Middle frontal gyrus (tissue), 1 donor: ENCODE data around the gene FAM227B.
"Not testable (repeated sequence)": the region's sequence is repeated elsewhere in the genome, so short reads cannot be mapped to it uniquely, and the experiment has no call there.

Source experiments
- DNase-seq: peaks from one replicate; pipeline ENCODE4 v3.0.0-alpha.2; 2015; ENCODE audit warnings: low spot score; ENCODE audit errors: extremely low spot score

The FAM227B gene, protein sequence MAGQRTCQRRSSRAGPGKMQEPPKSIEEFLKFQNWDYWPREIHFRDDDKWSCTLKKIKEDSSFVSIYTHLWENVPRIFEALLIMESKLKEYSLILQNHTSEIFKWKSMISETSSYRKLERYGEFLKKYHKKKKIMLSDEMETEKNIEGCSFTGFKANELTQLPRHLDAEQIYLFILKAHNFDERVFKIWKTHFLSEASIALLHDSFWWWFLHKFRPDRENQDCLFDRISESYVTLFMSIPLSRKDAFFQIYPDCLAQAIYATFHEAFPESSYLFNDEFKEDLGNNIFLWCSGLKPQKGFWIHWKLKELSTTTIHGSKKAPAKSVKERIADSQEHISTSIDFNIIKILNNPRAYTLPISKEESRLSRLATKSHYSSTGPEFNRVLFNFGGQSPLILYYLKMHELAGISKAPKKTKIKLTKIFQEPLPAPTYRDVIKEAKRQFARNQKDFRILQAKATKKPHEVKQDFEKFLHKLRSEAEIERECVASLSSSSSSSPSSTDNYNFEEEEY

DNA sequence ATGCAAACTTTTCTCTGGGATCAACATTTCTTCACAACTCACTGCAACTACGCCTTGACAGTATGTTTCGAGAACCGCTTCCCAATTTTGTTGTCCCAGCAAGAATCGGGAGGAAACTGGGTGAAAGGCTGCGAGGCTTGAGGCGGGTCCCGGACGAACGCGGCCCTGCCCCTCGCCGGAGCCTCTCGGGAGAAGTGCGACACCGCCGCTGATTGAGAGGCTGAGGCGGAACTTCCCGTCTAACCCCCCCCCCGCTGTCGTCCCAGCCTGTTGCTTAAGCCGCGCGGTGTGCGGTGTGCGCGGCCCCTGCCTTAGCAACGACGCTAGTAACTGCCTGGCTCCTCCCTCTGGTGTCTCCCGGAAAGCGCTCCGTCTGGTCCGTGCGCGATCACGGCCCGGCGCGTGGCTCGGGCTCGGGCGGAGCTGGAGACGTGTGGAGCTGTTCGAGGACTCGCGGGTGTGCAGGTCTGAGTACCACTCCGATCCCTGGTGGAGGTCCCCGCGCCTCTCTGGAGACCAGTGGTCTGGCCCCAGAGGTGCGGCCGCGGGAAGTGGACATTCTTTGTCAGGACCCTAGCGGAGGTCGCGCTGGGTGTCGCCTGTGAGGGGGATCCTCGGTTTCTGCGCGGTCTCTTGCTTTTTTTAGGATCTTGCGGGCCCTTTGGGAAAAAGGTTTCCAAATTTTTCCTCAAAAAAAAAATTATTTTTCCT is at the start of gene FAM227B, which contains the start of gene DTWD1:
FAM227B (minus strand) TSS at position 161 of the 711 bp plus-strand sequence. CDS start 5,647 bp downstream, outside the sequence.
DTWD1 (plus strand) TSS at position 391 of the 711 bp plus-strand sequence. CDS start 4,120 bp downstream, outside the sequence.
- peak; percentile 90 for DNase-seq

DNA sequence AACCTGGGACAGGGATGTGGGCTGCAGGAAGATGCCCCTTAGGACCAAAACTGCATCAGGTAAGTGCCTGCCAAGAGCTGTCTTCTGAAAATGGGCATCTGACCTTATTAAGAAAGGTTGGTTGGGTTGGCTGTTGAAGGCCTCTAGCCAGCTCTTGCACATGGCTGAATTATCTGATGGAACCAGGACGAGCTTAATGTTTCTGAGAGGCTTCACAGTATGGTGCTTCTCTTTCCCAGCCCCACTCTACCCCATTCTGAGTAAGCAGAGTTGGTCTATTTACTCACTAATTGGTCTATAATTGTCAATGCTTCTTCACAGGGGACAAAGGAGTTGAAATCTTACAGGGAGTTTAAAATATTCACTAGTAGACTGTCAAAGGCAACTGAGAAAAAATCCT is 48.7 kb upstream of the FAM227B start:
- no peak for DNase-seq

DNA sequence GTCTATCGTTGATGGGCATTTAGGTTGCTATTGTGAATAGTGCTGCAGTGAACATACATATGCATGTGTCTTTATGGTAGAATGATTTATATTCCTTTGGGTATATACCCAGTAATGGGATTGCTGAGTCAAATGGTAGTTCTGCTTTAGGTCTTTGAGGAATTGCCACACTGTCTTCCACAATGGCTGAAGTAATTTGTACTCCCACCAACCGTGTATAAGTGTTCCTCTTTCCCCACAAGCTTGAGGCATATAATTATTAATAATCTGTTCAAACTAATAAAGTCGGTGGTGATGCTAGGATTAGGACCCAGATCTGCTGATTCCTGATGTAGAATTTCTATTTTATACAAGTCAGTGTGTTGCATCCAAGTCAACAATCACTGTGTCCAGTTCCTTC is 45.9 kb upstream of the FAM227B start:
- not testable (repeated sequence) for DNase-seq

DNA sequence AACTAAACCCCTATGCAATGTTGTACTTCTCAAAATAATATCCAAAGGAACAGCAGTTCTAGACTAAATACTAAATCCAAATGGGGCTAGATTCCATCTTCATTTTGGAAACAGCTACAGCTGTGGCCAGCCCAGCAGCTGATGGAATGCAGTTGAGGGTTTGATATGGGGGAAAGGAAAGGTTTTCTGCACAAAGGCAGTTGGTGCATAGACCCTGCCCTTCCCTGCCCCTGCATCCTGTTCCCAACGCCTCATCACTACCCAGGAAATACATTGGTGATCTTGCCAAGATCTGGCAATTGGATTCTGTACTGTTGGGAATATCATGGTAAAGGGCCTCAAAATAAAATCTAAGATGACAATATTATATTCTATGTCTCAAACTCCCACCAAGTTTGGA is 44.1 kb upstream of the FAM227B start:
- no peak for DNase-seq

DNA sequence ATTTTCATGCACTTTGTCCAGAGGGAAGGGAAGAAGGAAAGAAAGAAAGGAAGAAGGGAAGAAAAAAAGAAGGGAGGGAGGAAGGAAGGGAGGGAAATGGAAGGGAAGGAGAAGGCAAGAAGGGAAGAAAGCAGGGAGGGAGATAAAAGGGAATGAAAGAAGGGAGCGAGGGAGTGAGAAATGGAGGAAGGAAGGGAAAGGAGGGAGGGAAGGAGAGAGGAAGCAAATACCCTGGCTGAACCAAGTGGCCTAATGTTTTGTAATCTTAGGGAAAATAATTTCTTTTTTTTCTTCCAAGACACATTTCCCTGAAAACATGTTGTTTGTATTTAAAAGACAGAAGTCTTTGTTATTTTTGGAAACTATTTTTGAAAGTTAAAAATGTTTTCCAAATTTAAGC is 36.1 kb upstream of the FAM227B start:
- no peak for DNase-seq

DNA sequence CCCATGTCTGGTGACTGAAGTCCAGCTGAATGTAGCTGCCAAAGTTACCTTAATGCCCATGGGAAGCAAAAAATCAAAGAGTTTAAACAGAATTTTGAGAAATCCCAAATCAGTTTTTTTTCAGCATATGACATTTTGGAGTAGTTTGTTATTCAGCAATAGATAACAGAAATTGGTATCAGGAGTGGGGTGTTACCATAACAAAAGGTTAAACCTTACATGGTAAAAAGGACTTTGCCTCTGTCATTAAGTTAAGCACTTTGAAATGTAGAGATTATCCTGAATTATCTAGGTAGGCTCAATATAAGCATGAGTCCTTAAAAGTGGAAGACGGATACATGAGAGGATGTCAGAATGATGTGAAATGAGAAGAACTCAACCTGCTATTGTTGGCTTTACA is 32.3 kb upstream of the FAM227B start:
- no peak for DNase-seq

DNA sequence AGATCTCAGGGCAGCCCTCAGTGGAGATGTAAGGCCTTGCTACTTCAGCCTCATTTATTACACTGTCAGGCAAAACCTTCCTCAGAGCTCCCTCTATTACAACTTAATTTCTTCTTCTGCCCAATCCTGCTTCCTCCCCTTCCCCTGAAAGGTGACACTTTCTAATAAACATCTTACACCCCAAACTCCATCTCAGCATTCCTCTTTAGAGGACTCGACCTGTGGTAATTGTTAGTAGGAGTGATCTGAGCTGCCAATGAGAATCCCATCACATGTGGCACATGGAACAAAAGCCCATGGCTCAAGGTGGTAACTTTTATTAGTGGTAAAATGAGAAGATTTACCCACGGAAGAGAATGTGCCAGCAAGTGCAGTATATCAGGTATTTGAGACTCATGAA is 30.1 kb upstream of the FAM227B start:
- DNase-seq, result no peak

DNA sequence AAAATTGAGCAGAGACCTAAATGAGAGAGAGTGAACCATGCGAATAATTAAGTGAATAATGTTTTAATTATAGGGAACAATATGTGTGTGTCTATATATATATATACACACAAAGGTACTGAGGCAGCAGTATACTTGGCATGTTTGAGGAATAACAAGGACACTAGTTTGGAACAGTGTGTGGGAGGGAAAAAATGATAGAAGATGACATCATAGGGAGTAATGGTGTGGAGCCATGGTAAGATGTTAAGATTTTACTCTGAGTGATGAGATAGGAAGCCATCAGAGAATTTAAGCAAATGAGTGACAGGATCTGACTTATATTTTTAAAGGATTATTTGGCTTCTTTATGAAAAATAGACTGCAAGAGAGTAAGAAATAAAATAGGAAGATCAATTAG is 29.4 kb upstream of the FAM227B start:
- no peak for DNase-seq

DNA sequence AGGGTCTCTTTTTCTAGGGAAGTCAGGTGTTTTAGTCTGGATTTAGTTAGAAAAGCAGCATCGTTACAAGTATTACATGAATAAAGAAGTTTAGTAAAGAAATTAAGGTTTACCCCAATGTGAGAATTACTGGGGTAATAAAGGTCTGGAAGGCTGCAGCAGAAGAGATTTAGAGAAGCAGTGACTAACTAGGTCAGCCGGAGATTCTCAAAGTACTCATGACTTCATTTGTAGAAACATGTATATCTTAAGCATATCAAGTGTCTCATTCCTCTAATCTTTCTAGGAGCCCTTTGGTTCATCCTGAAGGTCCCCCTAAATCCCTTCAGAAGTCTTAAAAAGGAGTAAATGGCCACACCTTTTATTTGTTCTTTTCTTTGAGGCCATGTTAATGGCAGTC is 26.3 kb upstream of the FAM227B start:
- no peak for DNase-seq

DNA sequence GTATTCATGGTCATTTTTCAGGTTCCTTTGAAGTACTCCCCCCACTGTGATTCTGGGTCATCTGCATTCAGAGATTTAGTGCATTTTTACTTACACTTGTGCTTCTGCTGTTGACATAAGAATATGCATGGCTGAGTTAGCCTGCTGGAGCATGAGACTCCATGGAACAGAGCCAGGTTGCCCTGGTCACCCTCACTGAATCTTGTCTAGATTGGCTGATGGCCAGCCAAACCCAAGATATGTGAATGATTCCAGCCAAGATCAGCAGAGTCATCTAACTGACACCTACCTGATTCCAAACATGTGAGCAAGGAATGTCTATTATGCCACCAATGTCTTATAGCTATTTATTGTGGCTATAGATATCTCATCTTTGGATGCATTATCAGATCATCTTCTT is 25.3 kb upstream of the FAM227B start:
- no peak for DNase-seq

DNA sequence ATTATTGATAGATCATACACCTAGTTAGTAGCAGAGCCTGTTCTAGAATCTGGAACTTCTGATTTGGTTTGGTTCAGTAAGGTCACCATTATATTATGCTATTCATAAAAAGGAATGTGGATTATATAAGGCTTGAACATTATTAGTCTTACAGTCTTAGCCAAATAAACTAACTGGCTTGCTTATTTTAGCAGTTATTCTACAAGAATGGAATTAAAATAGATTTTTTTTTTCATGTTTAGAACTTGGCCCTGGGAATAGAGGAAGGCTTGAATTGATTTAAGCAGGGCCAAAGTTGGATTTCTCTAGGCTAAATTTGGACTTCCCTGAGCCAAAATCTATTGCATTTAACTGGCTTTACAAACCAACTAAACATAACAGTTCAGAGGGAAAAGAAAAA is 24.7 kb upstream of the FAM227B start:
- DNase-seq, result no peak

DNA sequence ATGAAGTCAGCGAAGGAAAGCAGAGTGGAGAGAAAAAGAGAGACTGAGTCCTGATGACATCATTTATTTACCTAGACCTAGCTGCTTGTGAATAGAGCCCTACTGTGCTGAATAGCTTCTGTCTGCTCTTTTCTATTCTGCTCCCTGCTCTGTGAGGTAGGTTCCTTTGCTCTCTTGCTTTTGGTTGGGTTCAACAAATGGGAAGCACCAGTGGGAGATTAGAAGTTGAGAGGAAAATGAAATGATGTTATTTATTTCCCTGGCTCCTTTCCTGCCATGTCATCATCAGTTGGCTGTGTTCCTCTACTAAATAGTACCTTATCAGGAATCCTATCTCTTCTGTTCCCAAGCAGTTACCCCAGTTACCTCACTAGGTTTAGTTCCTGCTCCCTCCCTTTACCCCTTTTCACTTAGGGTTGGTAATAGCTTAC is 23.8 kb upstream of the FAM227B start:
- DNase-seq, result no peak

DNA sequence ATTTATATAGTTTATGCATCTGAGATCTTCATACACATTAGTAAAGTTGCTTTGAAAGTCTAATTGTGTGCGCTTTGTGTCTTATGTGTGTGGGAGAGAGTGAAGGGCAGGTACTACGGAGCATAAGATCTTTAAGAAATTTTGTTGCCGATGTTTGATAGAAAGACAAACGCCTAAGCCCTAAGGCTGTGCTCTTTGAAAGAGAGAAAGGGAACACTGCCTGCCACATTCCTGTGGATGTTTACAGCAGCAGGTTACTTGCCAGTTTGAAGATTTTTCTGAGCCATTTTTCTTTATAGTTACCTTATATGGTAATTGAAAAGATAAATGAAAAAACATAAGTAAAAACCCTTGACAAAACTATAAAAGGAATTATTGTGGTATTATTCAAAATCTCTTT is 17.2 kb upstream of the FAM227B start:
- DNase-seq, result no peak

DNA sequence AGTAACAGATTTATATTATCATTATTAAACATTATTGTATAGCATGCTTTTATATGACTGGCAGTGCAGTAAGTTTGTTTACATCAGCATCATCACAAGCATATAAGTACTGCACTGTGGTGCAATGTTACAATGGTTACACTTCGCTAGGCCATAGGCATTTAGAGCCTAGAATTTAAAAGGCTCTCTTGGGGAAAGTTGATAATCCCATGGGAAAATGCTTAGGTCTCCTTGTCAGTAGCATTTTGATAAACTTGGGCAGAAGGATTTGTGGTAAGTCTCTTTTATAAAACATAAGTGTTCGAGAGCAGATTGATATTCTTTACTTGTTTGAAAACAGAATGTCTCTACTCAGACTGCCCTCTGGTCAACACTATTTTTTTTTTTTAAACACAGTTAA is 7.8 kb upstream of the FAM227B start:
- no peak for DNase-seq

DNA sequence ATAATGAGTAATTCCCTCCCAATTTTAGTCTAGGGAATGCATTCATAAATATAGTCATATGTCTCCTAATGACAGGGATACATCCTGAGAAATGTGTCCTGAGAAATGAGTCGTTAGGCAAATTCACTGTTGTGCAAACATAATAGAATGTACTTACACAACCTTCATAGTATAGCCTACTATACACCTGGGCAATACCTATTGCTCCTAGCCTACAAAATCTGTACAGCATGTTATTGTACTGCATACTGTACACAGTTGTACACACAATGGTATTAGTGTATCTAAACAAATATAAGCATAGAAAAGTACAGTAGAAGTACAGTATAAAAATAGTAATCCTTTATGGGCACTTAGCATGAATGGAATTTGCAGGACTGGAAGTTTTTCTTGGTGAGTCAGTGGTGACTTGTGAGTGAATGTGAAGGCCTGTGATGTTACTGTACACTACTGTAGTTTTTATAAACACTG is 6.8 kb upstream of the FAM227B start:
- DNase-seq, result no peak

DNA sequence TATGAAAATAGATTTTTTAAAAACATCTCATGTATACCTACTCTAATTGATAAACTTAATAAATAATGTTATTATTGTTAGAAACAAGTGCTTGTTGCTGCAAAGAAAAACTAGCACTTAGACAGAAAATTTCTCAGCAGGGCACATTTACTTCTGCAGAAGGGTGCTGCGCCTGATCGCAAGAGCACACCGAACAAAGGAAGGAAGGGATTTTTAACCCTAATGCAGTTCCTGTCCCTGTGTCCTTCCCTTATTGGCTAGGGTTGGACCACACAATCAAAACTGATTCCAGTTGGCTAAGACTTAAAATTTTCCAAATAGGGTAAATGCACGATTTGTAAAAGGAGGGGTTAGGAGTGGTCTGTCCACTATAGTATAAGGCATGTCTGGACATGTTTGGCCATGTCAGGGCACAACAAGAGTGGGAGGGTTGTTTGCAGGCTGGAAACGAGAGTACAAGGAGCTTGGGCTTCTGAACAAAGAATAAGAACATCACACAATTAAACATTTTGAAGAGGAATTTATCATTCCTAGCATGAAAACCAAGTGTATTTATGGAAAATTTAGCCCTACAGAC is 4.9 kb upstream of the FAM227B start:
- no peak for DNase-seq

DNA sequence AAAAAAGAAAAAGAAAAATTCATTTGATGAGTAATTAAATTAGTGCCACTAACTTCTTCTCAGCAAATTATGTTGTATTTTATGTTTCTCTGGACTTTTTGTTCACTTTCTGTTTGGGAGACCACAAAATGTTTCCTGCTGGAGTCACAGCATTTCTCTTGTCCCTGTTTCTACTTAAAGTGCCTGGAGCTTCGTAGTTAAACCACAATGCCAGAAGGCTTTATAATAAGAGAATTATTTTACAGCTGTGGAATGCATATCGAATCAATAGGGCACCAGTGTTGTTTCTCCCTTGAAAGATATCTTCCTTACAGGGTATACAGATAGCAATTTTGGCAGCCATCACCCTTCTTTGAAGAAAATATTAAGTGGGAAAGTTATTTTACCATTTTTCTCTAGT is 3.4 kb upstream of the FAM227B start:
- DNase-seq, result no peak

DNA sequence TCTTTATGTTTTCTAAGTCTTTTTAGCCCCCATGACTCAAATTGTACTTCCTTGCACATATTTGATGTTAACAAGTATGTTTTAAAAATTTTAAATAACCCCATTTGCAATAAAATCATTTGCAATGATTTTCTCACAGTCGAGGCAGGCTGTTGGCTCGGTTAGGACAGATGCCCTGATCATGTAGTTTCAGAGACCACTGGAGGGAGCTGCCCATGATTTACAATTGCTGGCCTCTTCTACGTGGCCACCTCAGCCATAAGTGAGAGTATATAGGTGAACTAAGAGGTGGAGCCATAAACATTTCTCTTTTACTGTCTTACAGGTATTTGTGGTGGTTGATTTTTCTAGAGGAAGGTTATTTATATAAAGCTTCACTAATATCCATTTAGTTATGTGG is 1.9 kb upstream of the FAM227B start:
- DNase-seq, result no peak

DNA sequence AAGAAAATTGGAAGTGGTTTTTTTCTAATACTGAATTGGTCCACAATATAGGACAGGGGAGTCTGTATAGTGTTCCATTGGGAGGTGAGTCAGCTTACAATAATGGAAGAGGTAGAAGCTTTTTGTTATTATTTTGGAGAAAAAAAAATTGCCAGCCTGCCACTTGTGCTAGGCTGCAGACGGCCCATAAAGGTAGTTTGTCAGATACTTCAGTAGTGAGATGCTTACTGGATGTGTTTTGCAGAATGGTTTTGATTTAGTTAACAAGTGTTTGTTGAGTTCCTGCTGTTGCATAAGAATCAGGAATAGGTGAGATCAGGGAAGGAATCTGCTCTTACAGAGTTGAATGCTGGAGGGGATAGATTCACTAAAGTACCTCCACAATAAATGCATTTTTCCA is 1.3 kb upstream of the FAM227B start:
- no peak for DNase-seq

DNA sequence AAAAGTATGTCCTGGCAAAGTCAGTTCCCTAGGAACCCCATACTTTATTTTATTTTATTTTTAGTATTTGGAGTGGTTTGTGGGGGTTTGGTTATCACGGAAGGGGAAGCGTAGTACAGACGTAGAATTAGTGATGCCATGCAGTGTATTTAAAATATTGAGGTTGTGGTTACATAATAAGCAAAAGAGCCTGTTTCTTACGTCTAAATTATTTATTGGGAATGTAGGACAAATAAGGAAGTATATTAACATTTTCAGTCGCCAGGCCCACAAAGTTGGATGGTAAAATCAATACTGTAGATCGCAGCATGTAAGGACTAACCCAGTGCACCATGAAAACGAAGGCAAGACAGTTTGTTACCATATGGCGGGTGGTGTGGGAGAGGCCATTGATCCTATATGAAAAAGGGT is 788 bp upstream of the FAM227B start:
- DNase-seq, result no peak

DNA sequence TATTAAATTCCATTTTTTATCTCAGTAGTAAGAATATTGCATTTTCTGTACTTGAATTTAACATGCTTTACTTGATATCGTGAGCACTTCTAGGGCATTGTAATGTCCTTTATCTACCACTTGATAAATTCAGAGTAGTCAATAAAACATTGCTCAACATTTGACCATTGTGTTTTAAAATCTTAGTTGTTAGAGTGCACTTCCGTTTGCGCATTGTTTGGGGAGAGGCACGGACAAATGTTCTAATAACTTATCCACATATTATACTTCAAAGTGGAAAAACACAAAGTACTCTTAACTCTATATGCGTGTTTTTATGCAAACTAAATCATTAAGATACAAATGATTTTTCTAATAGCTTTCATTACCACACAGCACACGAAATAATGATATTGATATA is 419 bp downstream of the FAM227B start:
- no peak for DNase-seq

DNA sequence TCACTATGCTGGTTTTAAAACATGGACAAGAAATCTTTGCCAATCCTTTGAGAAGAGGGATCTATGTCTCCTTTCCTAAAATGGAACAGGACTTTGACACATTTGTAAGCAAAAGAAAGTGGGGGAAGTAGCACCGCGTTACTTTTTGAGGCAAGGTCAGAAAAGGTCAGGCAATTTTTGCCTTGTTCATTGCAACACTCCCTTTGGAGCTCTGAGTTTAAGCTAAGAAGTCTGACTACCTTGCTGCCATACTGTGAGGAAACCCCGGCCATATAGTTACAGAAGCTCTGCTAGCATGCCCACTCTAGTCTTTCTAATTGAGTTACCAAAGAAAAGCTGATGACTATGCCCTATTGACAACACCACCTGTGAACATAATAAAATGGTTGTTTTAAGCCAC is 1.4 kb downstream of the FAM227B start:
- DNase-seq, result no peak
